ENCODE measurements around the gene ARID1B. TPM values are rescaled to one million over a fixed set of nuclear protein-coding genes. Genes with fewer than 3 reads are reported as not detected.

ARID1B gene
- total and polyA plus RNA-seq, 7 experiments from 2014 or later: 17.5 to 164 (median 139) TPM

- intact Hi-C loops (cut with micrococcal nuclease): no loop called here
- ChIA-PET POLR2A (interaction anchor here (1.0 kb wide), 1 partner anchor 24 kb away, joined by 3 read pairs; no protein-coding TSS in a partner anchor), CTCF (interaction anchor here (0.7 kb wide), 1 partner anchor 214 kb away, joined by 7 read pairs; no protein-coding TSS in a partner anchor)
- H3K4me1 ChIP-seq (ENCODE audit: control insufficient read depth in 2 of 2, insufficient read depth in 2 of 2, low read length in 2 of 2): peaks cover 0 to 6% of the 10 kb centered on the region in 2 donors
- H3K27ac ChIP-seq (ENCODE audit: low read depth, low read length): no peak overlapping the region
- no peak overlapping the region for H3K4me3 ChIP-seq (ENCODE audit: low read length)
- no peaks in the 10 kb centered on the region for H3K9me3 ChIP-seq (ENCODE audit: control insufficient read depth in 2 of 3, low read length in 3 of 3)
- Mint-ChIP-seq H3K27me3 (no peaks in the 10 kb centered on the region), H3K4me3 (no peak overlapping the region), H3K9me3 (no peaks in the 10 kb centered on the region), H3K27ac (no peak overlapping the region), H3K36me3 (peaks cover 4 to 34% (median 5%) of the 10 kb centered on the region in 5 donors), H3K4me1 (peaks cover 23 to 79% (median 70%) of the 10 kb centered on the region in 7 donors)
- DNase-seq (no peak), ATAC-seq (no peak)
- H3K27me3 ChIP-seq (ENCODE audit: control insufficient read depth in 2 of 2, insufficient read depth in 2 of 2, low read length in 2 of 2): no peaks in the 10 kb centered on the region
- no peaks in the 10 kb centered on the region for H3K36me3 ChIP-seq (ENCODE audit: control insufficient read depth in 2 of 3, insufficient read depth in 3 of 3, low read length in 3 of 3)
These were observed 296.4 kb downstream of the ARID1B start for GRCh38 chr6:157073596-157073995.

GRCh38 chr6:157074969-157075368, 297.8 kb downstream of the ARID1B start:
- Histone ChIP-seq H3K4me3 (ENCODE audit: low read length) (no peak overlapping the region), H3K4me1 (ENCODE audit: control insufficient read depth in 2 of 2, insufficient read depth in 2 of 2, low read length in 2 of 2) (peaks cover 0 to 6% of the 10 kb centered on the region in 2 donors), H3K27ac (ENCODE audit: low read depth, low read length) (no peak overlapping the region), H3K36me3 (ENCODE audit: control insufficient read depth in 2 of 3, insufficient read depth in 3 of 3, low read length in 3 of 3) (no peaks in the 10 kb centered on the region), H3K9me3 (ENCODE audit: control insufficient read depth in 2 of 3, low read length in 3 of 3) (no peaks in the 10 kb centered on the region), H3K27me3 (ENCODE audit: control insufficient read depth in 2 of 2, insufficient read depth in 2 of 2, low read length in 2 of 2) (no peaks in the 10 kb centered on the region)
- ChIA-PET CTCF (no interaction called here), POLR2A (interaction anchor here (0.6 to 0.8 kb wide), 2 partner anchors 34 to 35 kb away, joined by 4 to 5 read pairs; no protein-coding TSS in a partner anchor)
- Mint-ChIP-seq H3K9me3 (no peaks in the 10 kb centered on the region), H3K4me1 (peaks cover 23 to 76% (median 70%) of the 10 kb centered on the region in 7 donors), H3K27ac (peak overlapping the region in 1 of 9 donors; percentile 21), H3K27me3 (no peaks in the 10 kb centered on the region), H3K36me3 (peaks cover 4 to 34% (median 5%) of the 10 kb centered on the region in 5 donors), H3K4me3 (no peak overlapping the region)
- ATAC-seq (no peak), DNase-seq (no peak)
- intact Hi-C loops (cut with micrococcal nuclease): loop anchor here in 1 of 2 donors (1.0 kb wide), 1 partner anchor 21 kb away; no protein-coding TSS in a partner anchor

GRCh38 chr6:157075549-157076450, 298.6 kb downstream of the ARID1B start:
- Mint-ChIP-seq H3K9me3 (no peaks in the 10 kb centered on the region), H3K27ac (peak overlapping the region in 5 of 9 donors; percentile 4 to 82 (median 66)), H3K4me1 (peaks cover 23 to 77% (median 72%) of the 10 kb centered on the region in 7 donors), H3K4me3 (peak overlapping the region in 8 of 10 donors; percentile 19 to 80 (median 48)), H3K36me3 (peaks cover 4 to 34% (median 5%) of the 10 kb centered on the region in 5 donors), H3K27me3 (no peaks in the 10 kb centered on the region)
- Histone ChIP-seq H3K4me3 (ENCODE audit: low read length) (no peak overlapping the region), H3K36me3 (ENCODE audit: control insufficient read depth in 2 of 3, insufficient read depth in 3 of 3, low read length in 3 of 3) (no peaks in the 10 kb centered on the region), H3K9me3 (ENCODE audit: control insufficient read depth in 2 of 3, low read length in 3 of 3) (no peaks in the 10 kb centered on the region), H3K4me1 (ENCODE audit: control insufficient read depth in 2 of 2, insufficient read depth in 2 of 2, low read length in 2 of 2) (peaks cover 0 to 7% of the 10 kb centered on the region in 2 donors), H3K27ac (ENCODE audit: low read depth, low read length) (no peak overlapping the region), H3K27me3 (ENCODE audit: control insufficient read depth in 2 of 2, insufficient read depth in 2 of 2, low read length in 2 of 2) (no peaks in the 10 kb centered on the region)
- intact Hi-C loops (cut with micrococcal nuclease): loop anchor here in 1 of 2 donors (1.0 kb wide), 1 partner anchor 21 kb away; no protein-coding TSS in a partner anchor
- DNase-seq (no peak), ATAC-seq (no peak)
- ChIA-PET CTCF (no interaction called here), POLR2A (interaction anchor here (0.6 to 0.8 kb wide), 2 partner anchors 33 to 36 kb away, joined by 4 to 5 read pairs; no protein-coding TSS in a partner anchor)

GRCh38 chr6:157076451-157076822, 299.3 kb downstream of the ARID1B start:
- ChIA-PET POLR2A (no interaction called here), CTCF (no interaction called here)
- peaks cover 4 to 30% (median 5%) of the 10 kb centered on the region in 5 donors for H3K36me3 Mint-ChIP-seq
- H3K27me3 Mint-ChIP-seq: no peaks in the 10 kb centered on the region
- H3K27ac Mint-ChIP-seq: peak overlapping the region in 1 of 9 donors; percentile 5
- Histone ChIP-seq H3K4me3 (ENCODE audit: low read length) (no peak overlapping the region), H3K27ac (ENCODE audit: low read depth, low read length) (no peak overlapping the region), H3K36me3 (ENCODE audit: control insufficient read depth in 2 of 3, insufficient read depth in 3 of 3, low read length in 3 of 3) (no peaks in the 10 kb centered on the region), H3K9me3 (ENCODE audit: control insufficient read depth in 2 of 3, low read length in 3 of 3) (no peaks in the 10 kb centered on the region), H3K4me1 (ENCODE audit: control insufficient read depth in 2 of 2, insufficient read depth in 2 of 2, low read length in 2 of 2) (peaks cover 0 to 11% of the 10 kb centered on the region in 2 donors), H3K27me3 (ENCODE audit: control insufficient read depth in 2 of 2, insufficient read depth in 2 of 2, low read length in 2 of 2) (no peaks in the 10 kb centered on the region)
- ATAC-seq (no peak), DNase-seq (no peak)
- intact Hi-C loops (cut with micrococcal nuclease): no loop called here
- no peaks in the 10 kb centered on the region for H3K9me3 Mint-ChIP-seq
- H3K4me3 Mint-ChIP-seq: peak overlapping the region in 2 of 10 donors; percentile 34 to 51
- H3K4me1 Mint-ChIP-seq: peaks cover 23 to 77% (median 72%) of the 10 kb centered on the region in 7 donors

GRCh38 chr6:157077251-157077650, 300.1 kb downstream of the ARID1B start:
- H3K9me3 Mint-ChIP-seq: no peaks in the 10 kb centered on the region
- ATAC-seq: no peak
- Histone ChIP-seq H3K9me3 (ENCODE audit: control insufficient read depth in 2 of 3, low read length in 3 of 3) (no peaks in the 10 kb centered on the region), H3K27ac (ENCODE audit: low read depth, low read length) (no peak overlapping the region), H3K27me3 (ENCODE audit: control insufficient read depth in 2 of 2, insufficient read depth in 2 of 2, low read length in 2 of 2) (no peaks in the 10 kb centered on the region), H3K4me1 (ENCODE audit: control insufficient read depth in 2 of 2, insufficient read depth in 2 of 2, low read length in 2 of 2) (peaks cover 0 to 11% of the 10 kb centered on the region in 2 donors), H3K4me3 (ENCODE audit: low read length) (no peak overlapping the region), H3K36me3 (ENCODE audit: control insufficient read depth in 2 of 3, insufficient read depth in 3 of 3, low read length in 3 of 3) (no peaks in the 10 kb centered on the region)
- peaks cover 4 to 30% (median 5%) of the 10 kb centered on the region in 5 donors for H3K36me3 Mint-ChIP-seq
- peak overlapping the region in 3 of 9 donors; percentile 2 to 73 (median 3) for H3K27ac Mint-ChIP-seq
- H3K4me1 Mint-ChIP-seq: peaks cover 28 to 79% (median 73%) of the 10 kb centered on the region in 7 donors
- DNase-seq: no peak
- H3K27me3 Mint-ChIP-seq: no peaks in the 10 kb centered on the region
- ChIA-PET POLR2A (no interaction called here), CTCF (no interaction called here)
- intact Hi-C loops (cut with micrococcal nuclease): no loop called here
- H3K4me3 Mint-ChIP-seq: peak overlapping the region in 2 of 10 donors; percentile 1 to 28

GRCh38 chr6:157078326-157078725, 301.1 kb downstream of the ARID1B start:
- Mint-ChIP-seq H3K27me3 (no peaks in the 10 kb centered on the region), H3K27ac (no peak overlapping the region), H3K4me1 (peaks cover 34 to 89% (median 84%) of the 10 kb centered on the region in 7 donors), H3K9me3 (no peaks in the 10 kb centered on the region), H3K4me3 (no peak overlapping the region), H3K36me3 (peaks cover 4 to 28% (median 5%) of the 10 kb centered on the region in 5 donors)
- H3K27me3 ChIP-seq (ENCODE audit: control insufficient read depth in 2 of 2, insufficient read depth in 2 of 2, low read length in 2 of 2): no peaks in the 10 kb centered on the region
- ATAC-seq (no peak), DNase-seq (no peak)
- CTCF ChIA-PET: interaction anchor here (0.9 kb wide), 1 partner anchor 34 kb away, joined by 4 read pairs; no protein-coding TSS in a partner anchor
- no peak overlapping the region for H3K4me3 ChIP-seq (ENCODE audit: low read length)
- POLR2A ChIA-PET: interaction anchor here (0.6 to 1.6 kb wide), 2 partner anchors 13 to 40 kb away, joined by 3 read pairs; no protein-coding TSS in a partner anchor
- H3K27ac ChIP-seq (ENCODE audit: low read depth, low read length): no peak overlapping the region
- intact Hi-C loops (cut with micrococcal nuclease): no loop called here
- H3K4me1 ChIP-seq (ENCODE audit: control insufficient read depth in 2 of 2, insufficient read depth in 2 of 2, low read length in 2 of 2): peaks cover 0 to 11% of the 10 kb centered on the region in 2 donors
- no peaks in the 10 kb centered on the region for H3K36me3 ChIP-seq (ENCODE audit: control insufficient read depth in 2 of 3, insufficient read depth in 3 of 3, low read length in 3 of 3)
- H3K9me3 ChIP-seq (ENCODE audit: control insufficient read depth in 2 of 3, low read length in 3 of 3): no peaks in the 10 kb centered on the region

All from naive thymus-derived CD4-positive, alpha-beta T cell (primary cell).